ENCODE measurements around the gene RAB37.
A peak's percentile ranks its signal among the peaks of the same experiment; 100 is the strongest.

RAB37 gene

GRCh38 chr17:74746376-74746775 lies 9.3 kb downstream of the RAB37 start:
- no peak for DNase-seq

- no peak for DNase-seq
Measured at GRCh38 chr17:74746922-74747321, 9.9 kb downstream of the RAB37 start.

- DNase-seq = no peak
Measured at GRCh38 chr17:74748279-74748528, 11.1 kb downstream of the RAB37 start.

- peak; percentile 49 for DNase-seq
Measured at GRCh38 chr17:74748529-74749278, 11.6 kb downstream of the RAB37 start, which contains the start of gene NHERF1. Gene NHERF1 (plus strand): TSS chr17:74748628. CDS start chr17:74748847, 219 bp downstream.

- no peak for DNase-seq
Measured at GRCh38 chr17:74749279-74750038, 12.4 kb downstream of the RAB37 start.

GRCh38 chr17:74750039-74750326 lies 12.9 kb downstream of the RAB37 start:
- DNase-seq = no peak

DNA sequence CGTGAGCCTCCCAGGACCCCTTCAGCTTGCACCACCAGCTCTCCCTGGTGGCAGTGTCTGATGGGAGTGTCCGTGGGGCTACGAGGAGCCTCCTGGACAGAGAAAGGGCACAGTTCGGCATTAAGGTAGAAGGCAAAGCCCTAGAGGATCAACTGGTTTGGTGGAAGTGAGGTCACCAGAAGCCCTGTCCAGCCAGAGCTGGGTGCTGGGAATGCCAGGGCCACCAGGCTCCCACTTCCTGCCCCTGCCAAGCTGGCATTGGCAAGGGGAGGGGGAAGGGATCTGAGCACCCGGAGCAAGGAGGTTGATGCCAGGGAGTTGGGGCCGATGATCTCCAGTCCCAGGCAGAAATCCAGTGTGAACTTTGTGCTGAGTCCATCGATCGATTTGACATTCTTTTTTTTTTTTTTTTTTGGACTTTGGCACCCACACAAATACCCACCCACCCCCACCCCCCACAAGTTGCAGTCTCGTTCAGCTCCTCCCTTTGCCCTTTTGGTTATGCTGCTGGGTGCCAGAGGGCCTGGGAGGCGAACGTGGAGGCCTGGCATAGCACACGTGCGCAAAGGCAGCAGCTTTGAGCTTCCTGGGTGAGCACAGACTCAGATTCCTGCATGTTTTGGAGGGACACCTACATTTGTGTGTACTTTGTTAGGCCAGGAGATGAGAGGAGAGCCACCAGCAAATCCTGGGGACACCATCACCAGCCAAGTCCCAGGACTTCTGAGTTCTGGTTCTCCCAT lies 13.4 kb downstream of the RAB37 start:
- DNase-seq = no peak

DNA sequence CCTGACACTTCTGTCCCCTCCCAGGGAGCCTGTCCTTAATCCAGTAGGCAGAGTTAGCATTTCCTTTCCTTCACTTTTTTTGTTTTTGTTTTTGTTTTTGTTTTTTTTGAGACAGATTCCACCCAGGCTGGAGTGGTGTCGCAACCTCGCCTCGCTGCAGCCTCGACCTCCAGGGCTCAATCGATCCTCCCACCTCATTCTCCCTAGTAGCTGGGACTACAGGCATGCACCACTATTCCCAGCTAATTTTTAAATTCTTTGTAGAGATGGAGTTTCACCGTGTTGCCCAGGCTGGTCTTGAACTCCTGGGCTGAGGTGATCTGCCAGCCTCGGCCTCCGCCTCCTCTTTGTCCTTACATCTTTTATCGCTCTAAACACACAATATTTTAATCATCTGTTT lies 15.4 kb downstream of the RAB37 start:
- no peak for DNase-seq

DNA sequence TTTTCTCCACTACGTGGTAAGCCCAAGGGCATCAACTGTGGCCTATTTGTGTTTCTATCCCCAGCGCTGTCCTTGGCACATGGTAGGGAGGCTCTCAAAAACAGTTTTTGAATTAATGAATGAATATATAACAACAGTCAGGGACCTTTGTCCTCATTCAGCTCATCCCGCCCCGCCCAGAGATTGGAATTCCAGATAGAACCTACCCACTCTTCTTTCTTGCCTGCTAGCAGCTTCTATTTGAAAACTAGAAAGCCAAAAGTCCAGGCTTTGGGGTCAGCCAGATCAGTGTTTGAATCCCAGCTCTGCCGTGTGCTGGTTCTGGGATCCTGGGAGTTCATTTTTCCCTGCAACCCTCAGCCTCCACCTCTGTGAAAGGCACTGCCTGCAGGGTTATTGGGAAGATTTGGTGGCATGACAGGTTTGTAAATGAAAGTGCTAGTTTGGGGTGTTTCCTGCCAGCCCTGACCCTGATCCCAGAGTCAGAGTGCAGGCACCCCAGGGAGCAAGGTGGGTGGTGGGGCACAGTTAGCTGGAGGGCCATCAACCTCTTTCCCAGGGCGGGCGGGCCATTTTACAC lies 15.9 kb downstream of the RAB37 start:
- no peak for DNase-seq

- DNase-seq = no peak
Measured at GRCh38 chr17:74754832-74755231, 17.8 kb downstream of the RAB37 start.

GRCh38 chr17:74755533-74755932 lies 18.5 kb downstream of the RAB37 start:
- no peak for DNase-seq

DNA sequence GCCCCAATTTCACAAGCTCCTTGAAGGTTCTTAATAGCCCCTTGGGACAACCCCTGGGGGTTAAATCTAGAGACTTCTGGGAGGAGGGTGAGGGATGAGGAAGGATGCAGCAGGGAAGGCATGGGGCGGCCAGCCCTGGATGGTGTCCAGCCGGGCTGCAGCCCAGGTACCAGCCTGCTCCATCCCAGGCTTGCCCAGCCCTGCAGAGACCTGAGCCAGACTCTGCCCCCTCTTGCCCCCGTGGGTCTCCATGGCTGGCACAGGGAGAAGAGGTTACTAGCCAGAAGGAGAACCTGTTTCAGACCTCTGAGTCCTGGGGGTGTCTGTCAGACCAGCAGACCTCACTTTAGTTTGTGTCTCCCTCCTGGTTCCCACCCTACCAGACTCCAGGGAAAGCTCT lies 19.8 kb downstream of the RAB37 start:
- no peak for DNase-seq

DNA sequence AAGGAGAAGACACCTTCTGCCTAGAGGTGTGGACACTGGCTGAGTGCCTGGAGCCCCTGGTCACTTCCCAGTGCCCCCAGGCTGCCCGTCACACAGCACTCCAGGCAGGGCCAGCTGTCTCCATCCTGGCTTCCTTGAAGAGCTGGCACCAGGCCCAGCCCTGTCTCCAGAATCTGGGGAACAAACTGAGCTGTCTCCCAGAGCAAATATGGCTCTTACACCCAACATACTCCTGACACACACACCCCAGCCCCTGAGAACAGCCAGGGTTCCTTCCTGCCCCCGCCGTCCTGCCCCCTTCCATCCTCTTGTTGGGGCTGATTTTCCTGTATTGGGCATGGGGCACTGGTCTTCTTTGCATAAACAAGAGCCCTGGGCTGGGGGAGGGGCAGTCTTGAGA lies 20.4 kb downstream of the RAB37 start:
- no peak for DNase-seq

GRCh38 chr17:74757931-74758847 lies 21.1 kb downstream of the RAB37 start:
- DNase-seq = no peak

GRCh38 chr17:74758848-74759168 lies 21.8 kb downstream of the RAB37 start:
- DNase-seq = no peak

DNA sequence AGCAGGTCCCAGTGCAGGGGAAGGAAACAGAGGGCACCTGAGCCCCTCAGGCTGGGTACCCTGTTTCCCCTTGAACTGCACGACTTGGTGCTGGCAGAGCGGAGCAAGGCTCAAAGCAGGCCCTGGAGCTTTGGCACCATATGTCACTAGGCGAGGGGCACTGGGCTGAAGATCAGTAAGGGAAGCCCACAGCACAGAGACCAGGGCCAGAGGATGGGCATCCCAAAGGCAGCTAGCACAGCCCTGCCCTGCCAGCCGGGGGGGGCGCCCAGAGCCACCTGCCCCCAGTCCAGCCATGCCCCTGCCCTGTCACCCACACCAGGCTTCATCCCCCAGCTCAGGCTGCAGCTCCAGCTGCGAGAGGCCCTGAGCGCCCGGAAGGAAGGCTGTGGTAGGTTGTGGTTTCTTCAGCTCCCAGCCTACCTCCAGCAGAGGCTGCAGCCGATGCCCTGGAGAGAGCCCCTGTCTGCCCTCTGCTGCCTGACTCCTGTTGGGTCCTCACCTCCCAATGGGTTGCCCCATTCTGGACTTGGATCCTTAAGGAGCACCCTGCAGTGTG lies 22.3 kb downstream of the RAB37 start:
- DNase-seq = no peak

GRCh38 chr17:74759941-74760340 lies 22.9 kb downstream of the RAB37 start:
- DNase-seq = no peak

DNA sequence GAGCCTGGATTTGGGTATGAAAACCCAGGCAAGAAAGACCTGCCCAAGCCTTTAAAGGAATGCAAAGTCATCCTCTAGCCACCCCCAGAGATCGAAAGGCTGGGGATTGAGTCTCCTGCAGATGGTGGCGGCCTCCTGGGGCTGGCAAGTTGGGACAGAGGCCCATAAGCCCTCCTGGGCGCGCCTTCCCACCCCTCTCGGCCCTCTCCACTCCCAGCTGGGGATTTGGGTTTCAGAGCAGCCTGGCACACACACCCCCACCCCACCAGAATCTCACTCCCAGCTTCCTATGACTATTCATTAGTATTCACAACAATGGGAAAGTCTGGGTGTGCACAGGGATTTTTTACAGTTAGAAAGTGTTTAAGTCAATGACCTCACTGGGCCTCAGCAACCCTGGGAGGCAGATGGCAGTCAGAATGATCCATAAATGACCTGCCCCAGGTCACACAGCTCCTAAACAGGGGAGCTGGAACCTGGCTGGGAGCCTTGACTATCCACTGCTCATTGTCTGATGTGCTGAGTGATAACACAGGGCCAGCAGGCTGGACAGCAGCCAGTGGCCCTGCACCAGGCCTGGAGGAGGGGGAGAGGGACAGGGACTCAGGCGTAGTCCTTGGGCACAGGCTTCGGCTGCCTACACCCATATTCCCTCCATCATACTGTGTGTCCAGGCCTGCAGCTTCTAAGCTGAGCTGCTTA lies 23.5 kb downstream of the RAB37 start:
- DNase-seq = no peak

- DNase-seq = no peak
Measured at GRCh38 chr17:74761419-74761818, 24.4 kb downstream of the RAB37 start.

DNA sequence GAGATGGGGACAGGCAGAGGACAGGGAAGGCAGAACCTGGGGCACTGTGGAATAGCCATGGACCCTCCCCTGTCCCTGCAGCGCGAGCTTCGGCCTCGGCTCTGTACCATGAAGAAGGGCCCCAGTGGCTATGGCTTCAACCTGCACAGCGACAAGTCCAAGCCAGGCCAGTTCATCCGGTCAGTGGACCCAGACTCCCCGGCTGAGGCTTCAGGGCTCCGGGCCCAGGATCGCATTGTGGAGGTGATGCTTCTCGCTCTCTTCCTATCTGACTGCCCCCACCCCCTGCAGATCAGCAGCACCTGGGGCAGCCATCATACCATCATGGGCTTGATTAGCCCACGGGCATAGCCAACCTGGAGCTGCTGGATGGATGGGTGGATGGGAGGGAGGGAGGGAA lies 24.9 kb downstream of the RAB37 start:
- no peak for DNase-seq

DNA sequence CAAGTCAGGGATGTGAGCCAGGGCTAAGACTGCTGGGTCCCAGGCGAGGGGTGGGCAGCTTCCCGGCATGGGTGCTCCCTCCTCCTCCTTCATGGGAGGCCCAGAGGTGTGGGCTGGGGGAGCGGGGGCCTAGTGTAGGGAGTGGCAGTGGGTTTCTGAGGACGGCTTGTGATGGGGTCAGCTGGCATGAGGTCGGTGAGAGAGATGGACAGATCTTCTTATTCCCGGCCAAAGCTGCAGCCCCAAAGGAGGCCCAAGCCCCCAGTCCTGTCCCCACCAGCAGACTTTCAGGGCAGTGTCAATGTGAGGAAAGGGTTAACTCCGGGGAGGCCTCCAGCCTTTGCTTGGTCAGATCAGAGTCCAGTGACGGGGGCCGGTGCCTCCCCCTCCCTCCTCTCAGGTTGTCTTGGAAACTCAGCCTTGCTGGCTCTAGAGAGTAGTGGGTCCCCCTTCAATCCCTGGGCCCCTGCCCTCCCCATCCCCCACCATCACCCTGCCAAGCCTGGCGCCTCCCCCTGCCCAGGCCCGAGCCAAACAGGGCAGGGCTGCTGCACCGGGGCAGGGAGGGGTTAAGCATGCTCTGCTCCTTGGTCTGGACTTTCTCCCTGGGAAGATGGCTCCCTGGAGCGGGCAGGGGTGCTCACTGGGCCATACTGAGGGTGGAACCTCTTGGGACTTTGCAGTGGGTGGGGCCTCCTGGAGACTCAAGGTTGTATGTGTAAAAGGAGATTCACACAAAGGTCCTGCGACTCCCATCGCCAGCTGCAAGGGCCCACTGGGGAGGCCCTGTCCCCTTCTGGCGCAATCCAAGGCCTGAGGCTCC lies 26.7 kb downstream of the RAB37 start:
- DNase-seq = no peak

Measured in NCI-H2081 treated with DMSO at 0.1 percent for 48 hours (cell line).